IMR-90 (cell line): ENCODE measurements around the gene TFPI. TPM values are rescaled to one million over a fixed set of nuclear protein-coding genes. Genes with fewer than 3 reads are reported as not detected.

Experiments
- ATAC-seq: fragments of 200-7000 bp; cut with Tn5 transposase; 2 replicates; pipeline ENCODE4 v1.9.1; 2020; ENCODE audit warnings: low read depth, mild to moderate bottlenecking, moderate library complexity
- BruUV-seq: library from RNA; stranded (reverse); fragments of 400-500 nt; replicated peaks from 2 replicates; lab custom pipeline; 2021; lab: Mats Ljungman, UMichigan
- CTCF ChIA-PET: fragments of 300-600 bp; formaldehyde crosslinking; extraction: SDS; loops from one replicate; lab custom pipeline; 2021; ENCODE audit warnings: antibody characterized with exemption; lab: Yijun Ruan, JAX
- POLR2A ChIA-PET: fragments of 300-600 bp; sonication (Branson Sonifier 250); formaldehyde crosslinking; loops from one replicate; lab custom pipeline; 2022; ENCODE audit warnings: antibody characterized with exemption; ENCODE audit not compliant: unreplicated experiment; lab: Charles Lee
- DNase-seq: peaks from one replicate; pipeline ENCODE4 v3.0.0; 2013
- H2AFZ ChIP-seq: replicated peaks from 2 replicates; pipeline ENCODE3; 2013; ENCODE audit warnings: low read length, mild to moderate bottlenecking; ENCODE audit not compliant: poor library complexity
- H2AK5ac ChIP-seq: 2 replicates; pipeline ENCODE4 v1.6.1; 2013; ENCODE audit warnings: low read depth, low read length, inconsistent platforms
- H2AK9ac ChIP-seq: replicated peaks from 2 replicates; pipeline ENCODE3; 2013; ENCODE audit warnings: mild to moderate bottlenecking, low read depth, low read length, moderate library complexity; ENCODE audit not compliant: poor library complexity
- H2BK120ac ChIP-seq: 2 replicates; pipeline ENCODE4 v1.6.1; 2013; ENCODE audit warnings: low read depth, low read length, inconsistent platforms
- H2BK15ac ChIP-seq: 3 replicates; pipeline ENCODE4 v1.6.1; 2013; ENCODE audit warnings: low read depth, low read length, inconsistent platforms
- H2BK20ac ChIP-seq: 2 replicates; pipeline ENCODE4 v1.6.1; 2013; ENCODE audit warnings: low read depth, mild to moderate bottlenecking, inconsistent platforms, low read length, moderate library complexity
- H2BK5ac ChIP-seq: 2 replicates; pipeline ENCODE4 v1.6.1; 2013; ENCODE audit warnings: mild to moderate bottlenecking, low read depth, low read length, inconsistent platforms; ENCODE audit not compliant: poor library complexity, severe bottlenecking
- H3K14ac ChIP-seq: replicated peaks from 2 replicates; pipeline ENCODE4 v1.6.1; 2013; ENCODE audit warnings: low read depth, low read length, inconsistent platforms
- H3K18ac ChIP-seq: 2 replicates; pipeline ENCODE4 v1.6.1; 2013; ENCODE audit warnings: low read depth, low read length, control low read depth
- H3K23ac ChIP-seq: 2 replicates; pipeline ENCODE4 v1.6.1; 2013; ENCODE audit warnings: low read depth, low read length, inconsistent platforms
- H3K27ac ChIP-seq: 2 replicates; pipeline ENCODE4 v1.5.1; 2013; ENCODE audit warnings: mild to moderate bottlenecking, control low read depth, low read length; ENCODE audit not compliant: insufficient read depth
- H3K27me3 ChIP-seq: 2 replicates; pipeline ENCODE4 v1.6.1; 2013; ENCODE audit warnings: low read length; ENCODE audit not compliant: control insufficient read depth, insufficient read depth
- H3K36me3 ChIP-seq: 2 replicates; pipeline ENCODE4 v1.6.1; 2013; ENCODE audit warnings: low read length, mixed read lengths; ENCODE audit not compliant: control insufficient read depth, insufficient read depth
- H3K4ac ChIP-seq: 2 replicates; pipeline ENCODE4 v1.6.1; 2013; ENCODE audit warnings: low read depth, low read length, inconsistent platforms
- H3K4me1 ChIP-seq: 2 replicates; pipeline ENCODE4 v1.6.1; 2013; ENCODE audit warnings: low read length, mixed read lengths; ENCODE audit not compliant: control insufficient read depth, insufficient read depth
- H3K4me2 ChIP-seq: 2 replicates; pipeline ENCODE4 v1.6.1; 2013; ENCODE audit warnings: low read depth, mild to moderate bottlenecking, control low read depth, low read length, moderate library complexity
- H3K4me3 ChIP-seq: 2 replicates; pipeline ENCODE4 v1.5.1; 2013; ENCODE audit warnings: low read depth, mild to moderate bottlenecking, control low read depth, low read length, moderate library complexity; ENCODE audit not compliant: insufficient read depth
- H3K56ac ChIP-seq: 2 replicates; pipeline ENCODE4 v1.6.1; 2013; ENCODE audit warnings: low read length, inconsistent platforms; ENCODE audit not compliant: insufficient read depth; ENCODE audit errors: extremely low read depth
- H3K79me1 ChIP-seq, 2 experiments: 2 replicates each; pipeline ENCODE4 v1.6.1; 2013; ENCODE audit warnings: low read length in 2 of 2, inconsistent platforms in 1 of 2, low read depth in 1 of 2
- H3K9ac ChIP-seq: 2 replicates; pipeline ENCODE4 v1.6.1; 2013; ENCODE audit warnings: low read depth, low read length, control low read depth
- H3K9me1 ChIP-seq: 2 replicates; pipeline ENCODE4 v1.6.1; 2013; ENCODE audit warnings: low read length, inconsistent platforms; ENCODE audit not compliant: insufficient read depth
- H3K9me3 ChIP-seq: 2 replicates; pipeline ENCODE4 v1.6.1; 2013; ENCODE audit warnings: low read length; ENCODE audit not compliant: control insufficient read depth, insufficient read depth
- H4K20me1 ChIP-seq: 2 replicates; pipeline ENCODE4 v1.6.1; 2013; ENCODE audit warnings: low read length, inconsistent platforms; ENCODE audit not compliant: insufficient read depth
- H4K5ac ChIP-seq: 2 replicates; pipeline ENCODE4 v1.6.1; 2013; ENCODE audit warnings: mild to moderate bottlenecking, low read depth, low read length, control low read depth
- H4K8ac ChIP-seq, 2 experiments: 2 replicates each; pipeline ENCODE4 v1.6.1; 2013; ENCODE audit warnings: low read depth in 2 of 2, low read length in 2 of 2, control low read depth in 1 of 2, inconsistent platforms in 1 of 2
- H4K91ac ChIP-seq: 2 replicates; pipeline ENCODE4 v1.6.1; 2013; ENCODE audit warnings: low read depth, low read length, inconsistent platforms; ENCODE audit not compliant: insufficient read depth
- CEBPB ChIP-seq: IDR thresholded peaks from 2 replicates; pipeline ENCODE4 v1.6.1; 2012; ENCODE audit warnings: low read depth, low read length, improper control_type of control experiment
- MXI1 ChIP-seq: IDR thresholded peaks from 2 replicates; pipeline ENCODE4 v1.6.1; 2012; ENCODE audit warnings: low read depth, mild to moderate bottlenecking, low read length, moderate library complexity, borderline replicate concordance
- RCOR1 ChIP-seq: IDR thresholded peaks from 2 replicates; pipeline ENCODE4 v1.6.1; 2012; ENCODE audit warnings: mild to moderate bottlenecking, low read length, improper control_type of control experiment; ENCODE audit not compliant: insufficient replicate concordance
- RFX5 ChIP-seq: IDR thresholded peaks from 2 replicates; pipeline ENCODE4 v1.8.0; 2012; ENCODE audit warnings: low read depth, mild to moderate bottlenecking, low read length, moderate library complexity
- WGBS, 2 experiments: methylation state at CpG; one replicate each; pipeline versions ENCODE4 v1.1.5 to v1.1.7; 2013; ENCODE audit warnings: missing lambda C conversion rate in 2 of 2; ENCODE audit not compliant: insufficient read length in 1 of 2; ENCODE audit errors: extremely low coverage in 2 of 2; 5-methylcytosine and 5-hydroxymethylcytosine counted together
- dilution Hi-C: fragments of 300-500 bp; cut with HindIII; formaldehyde crosslinking; loops from one replicate; pipeline ENCODE4 v1.14.3; 2018; ENCODE audit warnings: low sequenced_read_pairs; ENCODE audit not compliant: unreplicated experiment
- in situ Hi-C: fragments of 300-500 bp; cut with MboI; formaldehyde crosslinking; loops from 3 replicates; pipeline ENCODE4 v1.14.3; 2019; ENCODE audit warnings: low sequenced_read_pairs, inconsistent platforms, mixed read lengths
- intact Hi-C: fragments of 100-400 bp; cut with micrococcal nuclease; formaldehyde crosslinking; loops from 2 replicates; pipeline ENCODE4 v1.10.0; 2022
- polyA plus RNA-seq, 3 experiments: library from polyadenylated mRNA; depleted of rRNA; stranded (reverse); fragments of >200 nt; gene quantifications; 2 replicates each; pipeline ENCODE4 v1.2.3, GENCODE V29; 2012; ENCODE audit warnings: low replicate concordance in 1 of 3
- total RNA-seq: library from RNA; depleted of rRNA; stranded (reverse); fragments of >200 nt; gene quantifications from 2 replicates; pipeline ENCODE4 v1.2.3, GENCODE V29; 2012
- TF ChIP-seq, protein P1 (sequence below): fragments of 150-350 bp; IDR thresholded peaks from 2 replicates; pipeline ENCODE4 v1.6.1; 2016; ENCODE audit warnings: low read depth, mild to moderate bottlenecking, low read length, moderate library complexity, borderline replicate concordance
- TF ChIP-seq, protein P2 (sequence below): fragments of 150-350 bp; IDR thresholded peaks from 2 replicates; pipeline ENCODE4 v1.6.1; 2017; ENCODE audit warnings: mild to moderate bottlenecking, antibody characterized with exemption, low read length, low read depth

Gene TFPI
- total and polyA plus RNA-seq, 2 of the 4 experiments (the other 2 are of a cell fraction), result 33.9 to 83.0 TPM

DNA sequence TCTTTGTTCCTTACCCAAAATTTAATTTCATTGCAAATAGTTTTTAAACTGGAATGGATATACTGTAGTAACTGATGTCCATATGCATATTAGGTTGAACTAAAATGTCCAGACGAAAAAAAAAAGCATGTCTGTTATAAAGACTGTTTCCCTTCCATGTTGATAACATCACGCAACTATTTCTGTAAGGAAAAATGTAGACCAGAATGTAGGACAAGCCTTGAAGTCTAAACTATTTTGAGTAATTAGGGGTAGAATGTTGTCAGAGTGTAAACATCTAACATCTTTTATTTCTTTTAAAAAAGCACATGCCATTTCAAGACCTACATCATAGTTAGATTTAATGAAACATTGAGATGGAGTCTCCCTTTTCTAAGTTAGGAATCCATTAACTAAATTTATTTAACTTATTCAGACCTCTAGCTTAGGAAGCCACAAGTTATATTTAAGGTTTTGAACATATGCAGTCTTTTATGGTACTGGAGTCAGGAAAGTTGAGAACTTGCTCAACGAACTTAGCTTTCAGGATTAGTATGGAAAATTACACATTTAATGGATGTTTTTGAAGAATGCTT is 114.0 kb downstream of the TFPI start:
- no TSS peak for BruUV-seq
- Histone ChIP-seq H2BK20ac (no peak overlapping the region), H2BK5ac (no peak overlapping the region), H3K27ac (no peak overlapping the region), H2AFZ (no peak overlapping the region), H3K9ac (no peak overlapping the region), H2BK15ac (no peak overlapping the region), H3K4me1 (no peaks in the 10 kb centered on the region; the same call in 1 of the 2 replicates), H2AK5ac (no peak overlapping the region), H3K79me1 (no peaks in the 10 kb centered on the region), H3K4ac (no peak overlapping the region), H3K4me2 (no peak overlapping the region), H2BK120ac (no peak overlapping the region), H3K14ac (no peak overlapping the region), H2AK9ac (no peak overlapping the region), H4K5ac (no peak overlapping the region), H4K20me1 (no peaks in the 10 kb centered on the region), H3K9me1 (peaks cover under 1% of the 10 kb centered on the region; the same call in 1 of the 2 replicates), H4K8ac (no peak overlapping the region), H4K91ac (no peak overlapping the region), H3K23ac (no peak overlapping the region), H3K27me3 (no peaks in the 10 kb centered on the region), H3K4me3 (no peak overlapping the region), H3K56ac (no peak overlapping the region), H3K9me3 (no peaks in the 10 kb centered on the region), H3K36me3 (no peaks in the 10 kb centered on the region), H3K18ac (no peak overlapping the region)
- TF ChIP-seq RCOR1 (no peak), CEBPB (no peak), RFX5 (no peak), MXI1 (no peak)
- TF ChIP-seq, protein P1, sequence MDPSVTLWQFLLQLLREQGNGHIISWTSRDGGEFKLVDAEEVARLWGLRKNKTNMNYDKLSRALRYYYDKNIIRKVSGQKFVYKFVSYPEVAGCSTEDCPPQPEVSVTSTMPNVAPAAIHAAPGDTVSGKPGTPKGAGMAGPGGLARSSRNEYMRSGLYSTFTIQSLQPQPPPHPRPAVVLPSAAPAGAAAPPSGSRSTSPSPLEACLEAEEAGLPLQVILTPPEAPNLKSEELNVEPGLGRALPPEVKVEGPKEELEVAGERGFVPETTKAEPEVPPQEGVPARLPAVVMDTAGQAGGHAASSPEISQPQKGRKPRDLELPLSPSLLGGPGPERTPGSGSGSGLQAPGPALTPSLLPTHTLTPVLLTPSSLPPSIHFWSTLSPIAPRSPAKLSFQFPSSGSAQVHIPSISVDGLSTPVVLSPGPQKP, result no peak
- TF ChIP-seq, protein P2, sequence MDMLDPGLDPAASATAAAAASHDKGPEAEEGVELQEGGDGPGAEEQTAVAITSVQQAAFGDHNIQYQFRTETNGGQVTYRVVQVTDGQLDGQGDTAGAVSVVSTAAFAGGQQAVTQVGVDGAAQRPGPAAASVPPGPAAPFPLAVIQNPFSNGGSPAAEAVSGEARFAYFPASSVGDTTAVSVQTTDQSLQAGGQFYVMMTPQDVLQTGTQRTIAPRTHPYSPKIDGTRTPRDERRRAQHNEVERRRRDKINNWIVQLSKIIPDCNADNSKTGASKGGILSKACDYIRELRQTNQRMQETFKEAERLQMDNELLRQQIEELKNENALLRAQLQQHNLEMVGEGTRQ, result no peak
- in situ Hi-C loops (loop anchor here (10.0 to 25.0 kb wide), 2 partner anchors 303 to 565 kb away; no protein-coding TSS in a partner anchor), intact Hi-C loops (no loop called here), dilution Hi-C loops (no loop called here)
- WGBS, 2 experiments, result no CpG with 5 or more reads among the region's 3 CpGs
- no peak for ATAC-seq
- ChIA-PET CTCF (no interaction called here), POLR2A (no interaction called here)
- DNase-seq, result no peak
